Lung (tissue), 12 donors: ENCODE data around the gene RPL36A. TPM values are rescaled to one million over a fixed set of nuclear protein-coding genes. Genes with fewer than 3 reads are reported as not detected.

ENCODE experiments used
- ATAC-seq: fragments of 200-7000 bp; cut with Tn5 transposase; one replicate; pipeline ENCODE4 v1.9.1; 2020; ENCODE audit warnings: moderate number of reproducible peaks; ENCODE audit not compliant: insufficient read depth, low FRiP score
- DNase-seq, 3 donors: peaks; one replicate each; pipeline ENCODE4 v3.0.0-alpha.2; 2013 to 2017
- H3K27ac ChIP-seq, 2 donors: one replicate each; pipeline ENCODE4 v1.5.1; 2013; ENCODE audit warnings: mild to moderate bottlenecking in 2 of 2, moderate library complexity in 2 of 2, control low read depth in 1 of 2, inconsistent platforms in 1 of 2, low read depth in 1 of 2, low read length in 1 of 2
- H3K27me3 ChIP-seq, 3 donors: one replicate each; pipeline ENCODE4 v1.5.1; 2013; ENCODE audit warnings: low read length in 2 of 3; ENCODE audit not compliant: control insufficient read depth in 3 of 3, insufficient read depth in 3 of 3
- H3K36me3 ChIP-seq, 4 donors: one replicate each; pipeline ENCODE4 v1.5.1; 2013; ENCODE audit warnings: low read length in 4 of 4, mild to moderate bottlenecking in 1 of 4, moderate library complexity in 1 of 4; ENCODE audit not compliant: control insufficient read depth in 4 of 4, insufficient read depth in 4 of 4
- H3K4me1 ChIP-seq, 5 donors: one replicate each; pipeline ENCODE4 v1.5.1; 2013; ENCODE audit warnings: low read length in 5 of 5, mild to moderate bottlenecking in 2 of 5, moderate library complexity in 1 of 5; ENCODE audit not compliant: control insufficient read depth in 5 of 5, insufficient read depth in 5 of 5
- H3K4me3 ChIP-seq: one replicate; pipeline ENCODE4 v1.5.1; 2013; ENCODE audit warnings: mild to moderate bottlenecking, control low read depth, moderate library complexity
- H3K9ac ChIP-seq, 2 donors: one replicate each; pipeline ENCODE4 v1.5.1; 2013; ENCODE audit warnings: low read length in 2 of 2, control low read depth in 1 of 2; ENCODE audit not compliant: insufficient read depth in 1 of 2
- H3K9me3 ChIP-seq, 4 donors: one replicate each; pipeline ENCODE4 v1.5.1; 2013; ENCODE audit warnings: low read length in 3 of 4, mild to moderate bottlenecking in 1 of 4, moderate library complexity in 1 of 4; ENCODE audit not compliant: control insufficient read depth in 4 of 4, insufficient read depth in 3 of 4
- WGBS, 2 donors: extraction: QIAGEN DNeasy Blood & Tissue Kit; methylation state at CpG; one replicate each; pipeline ENCODE4 v1.1.7; 2013; 5-methylcytosine and 5-hydroxymethylcytosine counted together
- polyA plus RNA-seq, 2 donors: library from polyadenylated mRNA; stranded (reverse); fragments of 200-250 nt; gene quantifications; one replicate each; pipeline ENCODE4 v1.2.1, GENCODE V29; 2013
- total RNA-seq, 2 donors: library from RNA; depleted of rRNA in 1 of 2; stranded (reverse); fragments of >200 nt in 1 of 2; gene quantifications; one replicate each; pipeline ENCODE4 v1.2.1, GENCODE V29; 2014 to 2021
- TF ChIP-seq, protein P1 (sequence below): IDR thresholded peaks from 2 replicates; pipeline ENCODE4 v1.5.1; 2012; ENCODE audit warnings: mild to moderate bottlenecking; ENCODE audit errors: control extremely low read depth, extremely low read depth
- donor health status: control.
- donor health status: control.
- donor health status: Bipolar disorder and iron deficiency.
- donor health status: healthy.
- donor health status: DM: yes; HTN: yes; CAD: no.

The RPL36A gene
- total and polyA plus RNA-seq, 4 donors, result 199 to 4,087 (median 1,280) TPM

DNA sequence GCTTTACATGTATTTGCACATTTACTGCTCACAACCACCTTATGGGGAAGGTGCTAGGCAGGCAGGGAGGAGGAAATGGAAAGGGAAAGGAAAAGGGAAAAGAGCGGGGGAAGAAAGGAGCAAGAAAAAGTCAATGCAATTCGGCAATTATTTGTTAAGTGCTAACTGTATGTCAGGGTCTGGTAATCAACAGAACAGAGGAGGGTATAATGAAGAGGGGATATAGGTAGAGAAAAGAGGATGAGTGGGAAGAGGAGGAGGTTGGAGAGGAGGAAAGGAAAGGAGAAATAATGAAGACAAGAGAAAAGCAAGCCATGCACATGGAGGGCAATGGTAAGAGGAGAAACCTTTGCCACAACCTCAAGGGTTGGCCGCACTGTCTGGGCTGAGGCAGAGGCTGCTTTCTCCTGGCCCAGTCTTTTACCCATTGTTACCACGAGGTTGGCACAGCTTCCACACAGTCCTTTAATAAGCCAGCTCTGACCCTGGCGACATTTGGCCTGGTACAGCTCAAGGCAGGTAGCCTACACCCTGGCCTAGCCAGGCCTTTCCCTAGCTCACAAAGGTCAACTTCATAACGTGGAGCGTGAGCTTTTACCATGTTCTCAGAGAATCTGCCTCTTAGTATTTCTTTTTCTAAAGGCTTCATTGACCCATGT is 5.7 kb upstream of the RPL36A start:
- no peak overlapping the region for H3K4me3 ChIP-seq
- ATAC-seq, result no peak
- WGBS, 2 donors, result 68 to 77% methylated on average over 7 of the region's 7 CpGs

GRCh38 chrX:101385795-101386541 is 4.8 kb upstream of the RPL36A start, which contains the start of gene BTK:
BTK (minus strand) TSS chrX:101386191; CDS start chrX:101375284, 10,907 bp downstream.
- peak; percentile 28 for ATAC-seq

More for the DNA sequence above, 5.7 kb upstream of the RPL36A start:
- TF ChIP-seq, protein P1, sequence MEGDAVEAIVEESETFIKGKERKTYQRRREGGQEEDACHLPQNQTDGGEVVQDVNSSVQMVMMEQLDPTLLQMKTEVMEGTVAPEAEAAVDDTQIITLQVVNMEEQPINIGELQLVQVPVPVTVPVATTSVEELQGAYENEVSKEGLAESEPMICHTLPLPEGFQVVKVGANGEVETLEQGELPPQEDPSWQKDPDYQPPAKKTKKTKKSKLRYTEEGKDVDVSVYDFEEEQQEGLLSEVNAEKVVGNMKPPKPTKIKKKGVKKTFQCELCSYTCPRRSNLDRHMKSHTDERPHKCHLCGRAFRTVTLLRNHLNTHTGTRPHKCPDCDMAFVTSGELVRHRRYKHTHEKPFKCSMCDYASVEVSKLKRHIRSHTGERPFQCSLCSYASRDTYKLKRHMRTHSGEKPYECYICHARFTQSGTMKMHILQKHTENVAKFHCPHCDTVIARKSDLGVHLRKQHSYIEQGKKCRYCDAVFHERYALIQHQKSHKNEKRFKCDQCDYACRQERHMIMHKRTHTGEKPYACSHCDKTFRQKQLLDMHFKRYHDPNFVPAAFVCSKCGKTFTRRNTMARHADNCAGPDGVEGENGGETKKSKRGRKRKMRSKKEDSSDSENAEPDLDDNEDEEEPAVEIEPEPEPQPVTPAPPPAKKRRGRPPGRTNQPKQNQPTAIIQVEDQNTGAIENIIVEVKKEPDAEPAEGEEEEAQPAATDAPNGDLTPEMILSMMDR, result no peak
- H3K9ac ChIP-seq, result no peak overlapping the region
- H3K4me1 ChIP-seq, result no peaks in the 10 kb centered on the region
- no peak overlapping the region for H3K27ac ChIP-seq
- peaks cover 0 to 7% (median 0%) of the 10 kb centered on the region in 3 donors for H3K27me3 ChIP-seq
- no peaks in the 10 kb centered on the region for H3K9me3 ChIP-seq
- no peak for DNase-seq
- H3K36me3 ChIP-seq, result no peaks in the 10 kb centered on the region

GRCh38 chrX:101386542-101386885 is 4.3 kb upstream of the RPL36A start:
- 37 to 63% methylated on average over 6 of the region's 6 CpGs for WGBS, 2 donors
- Histone ChIP-seq H3K36me3 (no peaks in the 10 kb centered on the region), H3K9me3 (no peaks in the 10 kb centered on the region), H3K9ac (no peak overlapping the region), H3K27ac (no peak overlapping the region), H3K4me3 (no peak overlapping the region), H3K4me1 (peaks cover 0 to 2% (median 0%) of the 10 kb centered on the region in 5 donors), H3K27me3 (peaks cover 0 to 7% (median 0%) of the 10 kb centered on the region in 3 donors)
- DNase-seq, result no peak
- ATAC-seq, result no peak
- TF ChIP-seq, protein P1, result no peak

More at GRCh38 chrX:101385795-101386541, 4.8 kb upstream of the RPL36A start, which contains the start of gene BTK:
- no peak within 1 kb of the TSS for H3K4me3 ChIP-seq
- WGBS, 2 donors, result 59 to 71% methylated on average over 8 to 9 of the region's 9 CpGs
- H3K9me3 ChIP-seq, result no peaks in the 10 kb centered on the region
- DNase-seq, result no peak
- H3K36me3 ChIP-seq, result no peaks in the 10 kb centered on the region
- H3K4me1 ChIP-seq, result no peaks in the 10 kb centered on the region
- peak within 1 kb of the TSS in 1 of 2 donors; percentile 17 for H3K27ac ChIP-seq
- no peak within 1 kb of the TSS for H3K9ac ChIP-seq
- peaks cover 0 to 7% (median 0%) of the 10 kb centered on the region in 3 donors for H3K27me3 ChIP-seq
- TF ChIP-seq, protein P1, result no peak
